ENCODE measurements around the gene SCYGR1. TPM values are rescaled to one million over a fixed set of nuclear protein-coding genes. Genes with fewer than 3 reads are reported as not detected.

Gene SCYGR1
- polyA plus RNA-seq, 1 donor (not counting 4 experiments of a cell fraction or from before 2014, with no cell fraction given): not detected

- TF ChIP-seq, protein P1, sequence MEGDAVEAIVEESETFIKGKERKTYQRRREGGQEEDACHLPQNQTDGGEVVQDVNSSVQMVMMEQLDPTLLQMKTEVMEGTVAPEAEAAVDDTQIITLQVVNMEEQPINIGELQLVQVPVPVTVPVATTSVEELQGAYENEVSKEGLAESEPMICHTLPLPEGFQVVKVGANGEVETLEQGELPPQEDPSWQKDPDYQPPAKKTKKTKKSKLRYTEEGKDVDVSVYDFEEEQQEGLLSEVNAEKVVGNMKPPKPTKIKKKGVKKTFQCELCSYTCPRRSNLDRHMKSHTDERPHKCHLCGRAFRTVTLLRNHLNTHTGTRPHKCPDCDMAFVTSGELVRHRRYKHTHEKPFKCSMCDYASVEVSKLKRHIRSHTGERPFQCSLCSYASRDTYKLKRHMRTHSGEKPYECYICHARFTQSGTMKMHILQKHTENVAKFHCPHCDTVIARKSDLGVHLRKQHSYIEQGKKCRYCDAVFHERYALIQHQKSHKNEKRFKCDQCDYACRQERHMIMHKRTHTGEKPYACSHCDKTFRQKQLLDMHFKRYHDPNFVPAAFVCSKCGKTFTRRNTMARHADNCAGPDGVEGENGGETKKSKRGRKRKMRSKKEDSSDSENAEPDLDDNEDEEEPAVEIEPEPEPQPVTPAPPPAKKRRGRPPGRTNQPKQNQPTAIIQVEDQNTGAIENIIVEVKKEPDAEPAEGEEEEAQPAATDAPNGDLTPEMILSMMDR (optimal IDR thresholded peaks at IDR 0.05 in 1 of 3, IDR thresholded peaks at IDR 0.05 in 1 of 3, conservative IDR thresholded peaks at IDR 0.05 in 1 of 3; ENCODE audit: extremely low read depth in 1 of 3, insufficient read depth in 2 of 3, low read length in 3 of 3): no peak
- no peak for TF ChIP-seq EZH2 (IDR thresholded peaks at IDR 0.05; ENCODE audit: low read length)
- no peaks in the 10 kb centered on the region for H3K79me2 ChIP-seq (ENCODE audit: control insufficient read depth, insufficient read depth, low read length)
- H3K9ac ChIP-seq (ENCODE audit: control insufficient read depth, extremely low read depth, insufficient read depth, low read length): no peak overlapping the region
- dilution Hi-C loops (cut with MboI; ENCODE audit: extremely low pct_ligation_motif_present, low sequenced_read_pairs): no loop called here
- H3K4me2 ChIP-seq (ENCODE audit: control insufficient read depth, extremely low read depth, insufficient read depth, low read depth, low read length): no peak overlapping the region
- peaks cover 7% of the 10 kb centered on the region for H3K4me1 ChIP-seq (ENCODE audit: control insufficient read depth, extremely low read depth, insufficient read depth, low read length)
- FAIRE-seq (no peak), DNase-seq (ENCODE audit: low read depth, low spot score) (no peak)
- H3K9me1 ChIP-seq (ENCODE audit: control insufficient read depth, extremely low read depth, insufficient read depth, low read length): no peaks in the 10 kb centered on the region
- no peak overlapping the region for H3K4me3 ChIP-seq (ENCODE audit: control insufficient read depth in 2 of 3, extremely low read depth in 1 of 3, insufficient read depth in 2 of 3, low read depth in 1 of 3, low read length in 3 of 3)
- no peaks in the 10 kb centered on the region for H3K36me3 ChIP-seq (ENCODE audit: control insufficient read depth in 2 of 2, extremely low read depth in 1 of 2, insufficient read depth in 2 of 2, low read length in 2 of 2)
- H3K9me3 ChIP-seq (ENCODE audit: control insufficient read depth, low read depth, low read length): no peaks in the 10 kb centered on the region
- H4K20me1 ChIP-seq (ENCODE audit: control insufficient read depth, extremely low read depth, insufficient read depth, low read length): no peaks in the 10 kb centered on the region
- no peak overlapping the region for H3K27ac ChIP-seq (ENCODE audit: control insufficient read depth, insufficient read depth, low read length)
- H2AFZ ChIP-seq (ENCODE audit: control insufficient read depth, low read length): no peak overlapping the region
- H3K27me3 ChIP-seq (ENCODE audit: control insufficient read depth, extremely low read depth, insufficient read depth, low read length): no peaks in the 10 kb centered on the region
Observed at GRCh38 chr2:227368574-227368973, 19.2 kb downstream of the SCYGR1 start.

DNA sequence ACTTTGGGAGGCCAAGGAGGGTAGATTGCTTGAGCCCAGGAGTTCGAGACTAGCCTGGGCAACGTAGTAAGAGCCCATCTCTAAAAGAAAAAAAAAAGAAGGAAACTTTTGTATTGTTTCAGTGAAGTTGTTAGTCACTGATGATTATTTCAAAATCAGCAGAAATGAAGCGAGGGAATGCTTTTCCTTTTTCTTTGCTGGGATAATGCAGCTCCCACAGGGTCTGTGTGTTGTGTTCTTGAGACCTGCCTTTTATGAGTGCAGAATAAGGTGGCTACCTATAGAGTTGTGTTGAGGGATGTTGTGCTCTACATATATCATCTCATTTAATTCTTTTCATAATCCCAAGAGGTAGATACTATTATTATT lies 20.3 kb downstream of the SCYGR1 start:
- TF ChIP-seq EZH2 (IDR thresholded peaks at IDR 0.05; ENCODE audit: low read length): no peak
- TF ChIP-seq, protein P1 (optimal IDR thresholded peaks at IDR 0.05 in 1 of 3, IDR thresholded peaks at IDR 0.05 in 1 of 3, conservative IDR thresholded peaks at IDR 0.05 in 1 of 3; ENCODE audit: extremely low read depth in 1 of 3, insufficient read depth in 2 of 3, low read length in 3 of 3): no peak
- Histone ChIP-seq H2AFZ (ENCODE audit: control insufficient read depth, low read length) (no peak overlapping the region), H3K36me3 (ENCODE audit: control insufficient read depth in 2 of 2, extremely low read depth in 1 of 2, insufficient read depth in 2 of 2, low read length in 2 of 2) (no peaks in the 10 kb centered on the region), H3K27ac (ENCODE audit: control insufficient read depth, insufficient read depth, low read length) (no peak overlapping the region), H3K27me3 (ENCODE audit: control insufficient read depth, extremely low read depth, insufficient read depth, low read length) (no peaks in the 10 kb centered on the region), H3K9me3 (ENCODE audit: control insufficient read depth, low read depth, low read length) (no peaks in the 10 kb centered on the region), H3K9me1 (ENCODE audit: control insufficient read depth, extremely low read depth, insufficient read depth, low read length) (no peaks in the 10 kb centered on the region), H4K20me1 (ENCODE audit: control insufficient read depth, extremely low read depth, insufficient read depth, low read length) (no peaks in the 10 kb centered on the region), H3K4me2 (ENCODE audit: control insufficient read depth, extremely low read depth, insufficient read depth, low read depth, low read length) (no peak overlapping the region), H3K4me3 (ENCODE audit: control insufficient read depth in 2 of 3, extremely low read depth in 1 of 3, insufficient read depth in 2 of 3, low read depth in 1 of 3, low read length in 3 of 3) (no peak overlapping the region), H3K9ac (ENCODE audit: control insufficient read depth, extremely low read depth, insufficient read depth, low read length) (no peak overlapping the region), H3K79me2 (ENCODE audit: control insufficient read depth, insufficient read depth, low read length) (no peaks in the 10 kb centered on the region), H3K4me1 (ENCODE audit: control insufficient read depth, extremely low read depth, insufficient read depth, low read length) (peaks cover 7% of the 10 kb centered on the region)
- DNase-seq (ENCODE audit: low read depth, low spot score): no peak
- no peak for FAIRE-seq
- dilution Hi-C loops (cut with MboI; ENCODE audit: extremely low pct_ligation_motif_present, low sequenced_read_pairs): no loop called here

All from keratinocyte (primary cell).